NCI-H774 (cell line): ENCODE results near the gene GNAI2.

ENCODE experiments used
- DNase-seq: peaks from one replicate; lab custom pipeline; 2025; lab: John Stamatoyannopoulos, UW

Gene GNAI2

GRCh38 chr3:50235716-50236483, at the start of gene GNAI2:
Gene GNAI2, plus strand, starts transcription at chr3:50236204. Its CDS starts 132 bp downstream, at chr3:50236336.
- peak; percentile 87 for DNase-seq

GRCh38 chr3:50187750-50188149, 48.3 kb upstream of the GNAI2 start:
- no peak for DNase-seq

- DNase-seq: no peak
Observed at GRCh38 chr3:50189274-50189673, 46.7 kb upstream of the GNAI2 start.

- DNase-seq: no peak
Observed at GRCh38 chr3:50189989-50190388, 46.0 kb upstream of the GNAI2 start.

- DNase-seq: no peak
Observed at GRCh38 chr3:50190936-50191660, 44.9 kb upstream of the GNAI2 start, which contains the start of gene GNAT1. Gene GNAT1, plus strand, starts transcription at chr3:50191610. Its CDS starts 116 bp downstream, at chr3:50191726.

GRCh38 chr3:50192124-50192523, 43.9 kb upstream of the GNAI2 start:
- no peak for DNase-seq

GRCh38 chr3:50192689-50193141, 43.3 kb upstream of the GNAI2 start:
- peak; percentile 2 for DNase-seq

GRCh38 chr3:50193286-50193685, 42.7 kb upstream of the GNAI2 start:
- no peak for DNase-seq

- no peak for DNase-seq
Observed at GRCh38 chr3:50193746-50194127, 42.3 kb upstream of the GNAI2 start.

- DNase-seq: no peak
Observed at GRCh38 chr3:50194128-50194902, 41.7 kb upstream of the GNAI2 start.

GRCh38 chr3:50194903-50195500, 41.0 kb upstream of the GNAI2 start:
- DNase-seq: no peak

GRCh38 chr3:50195501-50196252, 40.3 kb upstream of the GNAI2 start:
- no peak for DNase-seq

GRCh38 chr3:50196253-50196801, 39.7 kb upstream of the GNAI2 start:
- no peak for DNase-seq

- no peak for DNase-seq
Observed at GRCh38 chr3:50201573-50202315, 34.3 kb upstream of the GNAI2 start.

GRCh38 chr3:50202353-50203112, 33.5 kb upstream of the GNAI2 start:
- DNase-seq: no peak

- DNase-seq: no peak
Observed at GRCh38 chr3:50203113-50203808, 32.7 kb upstream of the GNAI2 start.

GRCh38 chr3:50203809-50204803, 31.9 kb upstream of the GNAI2 start:
- no peak for DNase-seq
